SK-N-SH (cell line): Measurements from ENCODE around the gene BCAS3.

Experiments used
- CTCF ChIP-seq: fragments of 200-600 bp; sonication (generic); IDR thresholded peaks from 2 replicates; pipeline ENCODE4 v1.6.1; 2017; ENCODE audit warnings: antibody characterized with exemption, mild to moderate bottlenecking, moderate library complexity
- MAX ChIP-seq: IDR thresholded peaks from 2 replicates; pipeline ENCODE4 v1.4.0; 2012; ENCODE audit warnings: low read depth
- TCF12 ChIP-seq: IDR thresholded peaks from 2 replicates; pipeline ENCODE4 v1.4.0; 2012
- USF2 ChIP-seq: fragments of 150-350 bp; IDR thresholded peaks from 2 replicates; pipeline ENCODE4 v1.6.1; 2017; ENCODE audit warnings: antibody characterized with exemption, low read length, low read depth, borderline replicate concordance

GRCh38 chr17:61128661-61129115 lies 451.0 kb downstream of the BCAS3 start:
- TF ChIP-seq USF2: no peak
- TF ChIP-seq CTCF: no peak
- TF ChIP-seq MAX: no peak
- TF ChIP-seq TCF12: no peak
